ENCODE data around the gene HABP2. TPM values are rescaled to one million over a fixed set of nuclear protein-coding genes. Genes with fewer than 3 reads are reported as not detected.

The HABP2 gene
- total RNA-seq, 1 donor = not detected

DNA sequence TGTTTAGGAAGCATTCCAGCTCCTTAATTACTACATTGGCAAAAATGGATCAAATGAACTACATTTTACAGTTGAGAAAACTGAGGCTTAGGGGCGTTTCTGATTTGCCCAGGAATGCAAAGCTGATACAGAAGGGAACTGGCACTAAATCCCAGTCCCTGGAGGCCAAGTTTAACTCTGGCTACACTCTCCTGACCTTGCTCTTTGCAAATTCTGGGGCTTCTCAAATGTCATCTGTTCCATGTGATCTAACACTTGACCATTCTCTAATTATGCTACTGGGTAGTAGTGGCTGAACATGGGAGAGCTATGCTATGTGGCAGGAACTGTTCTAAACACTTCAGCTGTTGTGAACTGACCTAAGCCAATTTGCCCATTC lies 11.3 kb upstream of the HABP2 start:
- no peak for DNase-seq (ENCODE audit: low read depth)
- TF ChIP-seq, protein P1, sequence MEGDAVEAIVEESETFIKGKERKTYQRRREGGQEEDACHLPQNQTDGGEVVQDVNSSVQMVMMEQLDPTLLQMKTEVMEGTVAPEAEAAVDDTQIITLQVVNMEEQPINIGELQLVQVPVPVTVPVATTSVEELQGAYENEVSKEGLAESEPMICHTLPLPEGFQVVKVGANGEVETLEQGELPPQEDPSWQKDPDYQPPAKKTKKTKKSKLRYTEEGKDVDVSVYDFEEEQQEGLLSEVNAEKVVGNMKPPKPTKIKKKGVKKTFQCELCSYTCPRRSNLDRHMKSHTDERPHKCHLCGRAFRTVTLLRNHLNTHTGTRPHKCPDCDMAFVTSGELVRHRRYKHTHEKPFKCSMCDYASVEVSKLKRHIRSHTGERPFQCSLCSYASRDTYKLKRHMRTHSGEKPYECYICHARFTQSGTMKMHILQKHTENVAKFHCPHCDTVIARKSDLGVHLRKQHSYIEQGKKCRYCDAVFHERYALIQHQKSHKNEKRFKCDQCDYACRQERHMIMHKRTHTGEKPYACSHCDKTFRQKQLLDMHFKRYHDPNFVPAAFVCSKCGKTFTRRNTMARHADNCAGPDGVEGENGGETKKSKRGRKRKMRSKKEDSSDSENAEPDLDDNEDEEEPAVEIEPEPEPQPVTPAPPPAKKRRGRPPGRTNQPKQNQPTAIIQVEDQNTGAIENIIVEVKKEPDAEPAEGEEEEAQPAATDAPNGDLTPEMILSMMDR (IDR thresholded peaks at IDR 0.05; ENCODE audit: insufficient read depth, low read length) = no peak
- H3K4me3 ChIP-seq (ENCODE audit: low read depth, low read length) = no peak overlapping the region

DNA sequence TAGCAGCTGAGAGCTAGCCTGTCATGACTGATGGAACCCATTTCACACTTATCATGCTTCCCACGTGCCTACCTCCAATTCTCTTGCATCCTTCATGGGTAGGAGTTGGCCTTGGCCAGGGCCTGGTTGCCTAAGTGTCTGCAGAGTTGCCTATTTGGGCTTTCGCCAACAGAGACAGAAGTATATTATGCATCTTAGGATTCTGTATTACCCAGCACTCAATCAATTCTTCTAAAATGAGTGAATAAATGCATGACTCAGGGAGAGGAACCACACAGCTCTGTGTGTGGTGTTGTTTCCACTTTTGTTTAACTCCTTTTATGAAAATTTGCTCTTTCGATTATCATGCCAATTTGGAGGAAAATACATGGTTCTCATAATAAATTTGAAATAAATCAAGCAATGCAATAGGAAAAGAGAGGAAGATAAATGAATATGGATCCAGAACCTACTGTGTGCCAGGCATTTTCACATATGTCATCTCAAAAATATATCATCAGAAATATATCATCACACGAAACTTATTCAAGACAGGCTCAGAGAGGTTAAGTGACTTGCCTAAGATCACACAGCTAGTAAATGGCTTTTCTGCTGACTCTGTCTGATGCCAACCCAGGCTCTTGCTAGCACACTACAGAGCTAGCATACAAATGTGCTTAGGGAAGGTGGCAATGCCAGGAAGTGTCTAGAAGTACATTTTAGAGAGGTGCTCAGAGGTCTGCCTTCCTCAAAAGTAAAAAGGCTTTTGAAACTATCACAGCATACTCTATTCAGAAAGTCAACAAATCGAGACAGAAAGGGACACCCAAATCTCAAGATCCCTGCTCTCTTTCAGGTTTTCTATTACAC lies 9.5 kb upstream of the HABP2 start:
- H3K4me3 ChIP-seq (ENCODE audit: low read depth, low read length) = no peak overlapping the region
- no peak for DNase-seq (ENCODE audit: low read depth)
- TF ChIP-seq, protein P1 (IDR thresholded peaks at IDR 0.05; ENCODE audit: insufficient read depth, low read length) = no peak

GRCh38 chr10:113544392-113544791 lies 8.5 kb upstream of the HABP2 start:
- no peak overlapping the region for H3K4me3 ChIP-seq (ENCODE audit: low read depth, low read length)
- TF ChIP-seq, protein P1 (IDR thresholded peaks at IDR 0.05; ENCODE audit: insufficient read depth, low read length) = no peak
- DNase-seq (ENCODE audit: low read depth) = no peak

- TF ChIP-seq, protein P1 (IDR thresholded peaks at IDR 0.05; ENCODE audit: insufficient read depth, low read length) = no peak
- no peak for DNase-seq (ENCODE audit: low read depth)
- H3K4me3 ChIP-seq (ENCODE audit: low read depth, low read length) = no peak overlapping the region
Observed at GRCh38 chr10:113547426-113547825, 5.4 kb upstream of the HABP2 start.

GRCh38 chr10:113549856-113550255 lies 3.0 kb upstream of the HABP2 start:
- DNase-seq (ENCODE audit: low read depth) = no peak
- no peak overlapping the region for H3K4me3 ChIP-seq (ENCODE audit: low read depth, low read length)
- TF ChIP-seq, protein P1 (IDR thresholded peaks at IDR 0.05; ENCODE audit: insufficient read depth, low read length) = no peak

- no peak overlapping the region for H3K4me3 ChIP-seq (ENCODE audit: low read depth, low read length)
- no peak for DNase-seq (ENCODE audit: low read depth)
- TF ChIP-seq, protein P1 (IDR thresholded peaks at IDR 0.05; ENCODE audit: insufficient read depth, low read length) = no peak
Observed at GRCh38 chr10:113550365-113550764, 2.5 kb upstream of the HABP2 start.

Measured in fibroblast of the aortic adventitia (primary cell).